Measurements from ENCODE around the gene GANAB. TPM values are rescaled to one million over a fixed set of nuclear protein-coding genes. Genes with fewer than 3 reads are reported as not detected.

Gene GANAB
- total and polyA plus RNA-seq, 2 of the 13 experiments (the other 11 are each of a cell fraction or from before 2014, with no cell fraction given) = 99.5 to 234 TPM

- no peak for TF ChIP-seq DBP (CRISPR knock-in tag; IDR thresholded peaks at IDR 0.05; ENCODE audit: not compliant biosample characterization)
- TF ChIP-seq, protein P1, sequence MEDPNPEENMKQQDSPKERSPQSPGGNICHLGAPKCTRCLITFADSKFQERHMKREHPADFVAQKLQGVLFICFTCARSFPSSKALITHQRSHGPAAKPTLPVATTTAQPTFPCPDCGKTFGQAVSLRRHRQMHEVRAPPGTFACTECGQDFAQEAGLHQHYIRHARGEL (CRISPR knock-in tag; IDR thresholded peaks at IDR 0.05) = 0 out of 2 replicates have a peak, but pooled peaks have one; percentile 32
- no peak for TF ChIP-seq SOX5 (CRISPR knock-in tag; IDR thresholded peaks at IDR 0.05; ENCODE audit: borderline replicate concordance)
- no peak for TF ChIP-seq ZNF432 (CRISPR knock-in tag; IDR thresholded peaks at IDR 0.05; ENCODE audit: borderline replicate concordance)
- no peak for TF ChIP-seq ZNF7 (CRISPR knock-in tag; IDR thresholded peaks at IDR 0.05)
- TF ChIP-seq U2AF1 (optimal IDR thresholded peaks at IDR 0.05; ENCODE audit: low read depth, low read length) = peak; percentile 78
- no peak for TF ChIP-seq ZBTB2 (CRISPR knock-in tag; IDR thresholded peaks at IDR 0.05; ENCODE audit: low read depth)
- TF ChIP-seq NONO (IDR thresholded peaks at IDR 0.05) = no peak
- 0 out of 2 replicates have a peak, but pooled peaks have one; percentile 39 for TF ChIP-seq NONO (CRISPR knock-in tag; conservative IDR thresholded peaks at IDR 0.05)
- TF ChIP-seq, protein P2, sequence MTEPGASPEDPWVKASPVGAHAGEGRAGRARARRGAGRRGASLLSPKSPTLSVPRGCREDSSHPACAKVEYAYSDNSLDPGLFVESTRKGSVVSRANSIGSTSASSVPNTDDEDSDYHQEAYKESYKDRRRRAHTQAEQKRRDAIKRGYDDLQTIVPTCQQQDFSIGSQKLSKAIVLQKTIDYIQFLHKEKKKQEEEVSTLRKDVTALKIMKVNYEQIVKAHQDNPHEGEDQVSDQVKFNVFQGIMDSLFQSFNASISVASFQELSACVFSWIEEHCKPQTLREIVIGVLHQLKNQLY (CRISPR knock-in tag; IDR thresholded peaks at IDR 0.05) = peak; percentile 37; the same call in 1 of the 2 replicates
- TF ChIP-seq, protein P3, sequence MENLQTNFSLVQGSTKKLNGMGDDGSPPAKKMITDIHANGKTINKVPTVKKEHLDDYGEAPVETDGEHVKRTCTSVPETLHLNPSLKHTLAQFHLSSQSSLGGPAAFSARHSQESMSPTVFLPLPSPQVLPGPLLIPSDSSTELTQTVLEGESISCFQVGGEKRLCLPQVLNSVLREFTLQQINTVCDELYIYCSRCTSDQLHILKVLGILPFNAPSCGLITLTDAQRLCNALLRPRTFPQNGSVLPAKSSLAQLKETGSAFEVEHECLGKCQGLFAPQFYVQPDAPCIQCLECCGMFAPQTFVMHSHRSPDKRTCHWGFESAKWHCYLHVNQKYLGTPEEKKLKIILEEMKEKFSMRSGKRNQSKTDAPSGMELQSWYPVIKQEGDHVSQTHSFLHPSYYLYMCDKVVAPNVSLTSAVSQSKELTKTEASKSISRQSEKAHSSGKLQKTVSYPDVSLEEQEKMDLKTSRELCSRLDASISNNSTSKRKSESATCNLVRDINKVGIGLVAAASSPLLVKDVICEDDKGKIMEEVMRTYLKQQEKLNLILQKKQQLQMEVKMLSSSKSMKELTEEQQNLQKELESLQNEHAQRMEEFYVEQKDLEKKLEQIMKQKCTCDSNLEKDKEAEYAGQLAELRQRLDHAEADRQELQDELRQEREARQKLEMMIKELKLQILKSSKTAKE (CRISPR knock-in tag; IDR thresholded peaks at IDR 0.05; ENCODE audit: borderline replicate concordance) = no peak
- no peak for TF ChIP-seq CHD4 (IDR thresholded peaks at IDR 0.05; ENCODE audit: borderline replicate concordance, low read length)
- peak; percentile 75 for TF ChIP-seq ATF7-NPFF (CRISPR knock-in tag; IDR thresholded peaks at IDR 0.05; ENCODE audit: low read depth)
- no peak for TF ChIP-seq MXD4 (CRISPR knock-in tag; IDR thresholded peaks at IDR 0.05)
- TF ChIP-seq ZNF615 (CRISPR knock-in tag; IDR thresholded peaks at IDR 0.05; ENCODE audit: borderline replicate concordance) = no peak
- peak; percentile 8 for TF ChIP-seq RBM22 (optimal IDR thresholded peaks at IDR 0.05; ENCODE audit: low read length)
- TF ChIP-seq ZNF546 (CRISPR knock-in tag; conservative IDR thresholded peaks at IDR 0.05) = peak; percentile 49; the same call in 1 of the 2 replicates
- TF ChIP-seq, protein P4, sequence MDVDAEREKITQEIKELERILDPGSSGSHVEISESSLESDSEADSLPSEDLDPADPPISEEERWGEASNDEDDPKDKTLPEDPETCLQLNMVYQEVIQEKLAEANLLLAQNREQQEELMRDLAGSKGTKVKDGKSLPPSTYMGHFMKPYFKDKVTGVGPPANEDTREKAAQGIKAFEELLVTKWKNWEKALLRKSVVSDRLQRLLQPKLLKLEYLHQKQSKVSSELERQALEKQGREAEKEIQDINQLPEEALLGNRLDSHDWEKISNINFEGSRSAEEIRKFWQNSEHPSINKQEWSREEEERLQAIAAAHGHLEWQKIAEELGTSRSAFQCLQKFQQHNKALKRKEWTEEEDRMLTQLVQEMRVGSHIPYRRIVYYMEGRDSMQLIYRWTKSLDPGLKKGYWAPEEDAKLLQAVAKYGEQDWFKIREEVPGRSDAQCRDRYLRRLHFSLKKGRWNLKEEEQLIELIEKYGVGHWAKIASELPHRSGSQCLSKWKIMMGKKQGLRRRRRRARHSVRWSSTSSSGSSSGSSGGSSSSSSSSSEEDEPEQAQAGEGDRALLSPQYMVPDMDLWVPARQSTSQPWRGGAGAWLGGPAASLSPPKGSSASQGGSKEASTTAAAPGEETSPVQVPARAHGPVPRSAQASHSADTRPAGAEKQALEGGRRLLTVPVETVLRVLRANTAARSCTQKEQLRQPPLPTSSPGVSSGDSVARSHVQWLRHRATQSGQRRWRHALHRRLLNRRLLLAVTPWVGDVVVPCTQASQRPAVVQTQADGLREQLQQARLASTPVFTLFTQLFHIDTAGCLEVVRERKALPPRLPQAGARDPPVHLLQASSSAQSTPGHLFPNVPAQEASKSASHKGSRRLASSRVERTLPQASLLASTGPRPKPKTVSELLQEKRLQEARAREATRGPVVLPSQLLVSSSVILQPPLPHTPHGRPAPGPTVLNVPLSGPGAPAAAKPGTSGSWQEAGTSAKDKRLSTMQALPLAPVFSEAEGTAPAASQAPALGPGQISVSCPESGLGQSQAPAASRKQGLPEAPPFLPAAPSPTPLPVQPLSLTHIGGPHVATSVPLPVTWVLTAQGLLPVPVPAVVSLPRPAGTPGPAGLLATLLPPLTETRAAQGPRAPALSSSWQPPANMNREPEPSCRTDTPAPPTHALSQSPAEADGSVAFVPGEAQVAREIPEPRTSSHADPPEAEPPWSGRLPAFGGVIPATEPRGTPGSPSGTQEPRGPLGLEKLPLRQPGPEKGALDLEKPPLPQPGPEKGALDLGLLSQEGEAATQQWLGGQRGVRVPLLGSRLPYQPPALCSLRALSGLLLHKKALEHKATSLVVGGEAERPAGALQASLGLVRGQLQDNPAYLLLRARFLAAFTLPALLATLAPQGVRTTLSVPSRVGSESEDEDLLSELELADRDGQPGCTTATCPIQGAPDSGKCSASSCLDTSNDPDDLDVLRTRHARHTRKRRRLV (CRISPR knock-in tag; IDR thresholded peaks at IDR 0.05) = peak; percentile 84
- TF ChIP-seq KDM6A (CRISPR knock-in tag; IDR thresholded peaks at IDR 0.05; ENCODE audit: low read depth) = no peak
These were observed 18.7 kb upstream of the GANAB start, which contains the start of the genes C11orf98 and CSKMT (continued) for GRCh38 chr11:62665075-62665598.
